Activated naive CD8-positive, alpha-beta T cell (primary cell): Measurements from ENCODE around the gene CSMD2.

Experiments
- H3K27ac Mint-ChIP-seq: one replicate; pipeline ENCODE4 v1.8.0; 2021; ENCODE audit warnings: mixed read lengths
- H3K27me3 Mint-ChIP-seq: one replicate; pipeline ENCODE4 v1.8.0; 2021; ENCODE audit warnings: mixed read lengths
- H3K36me3 Mint-ChIP-seq: one replicate; pipeline ENCODE4 v1.8.0; 2021; ENCODE audit warnings: mixed read lengths
- H3K4me1 Mint-ChIP-seq: one replicate; pipeline ENCODE4 v1.8.0; 2021; ENCODE audit warnings: low read depth, mixed read lengths
- H3K4me3 Mint-ChIP-seq: one replicate; pipeline ENCODE4 v1.8.0; 2021; ENCODE audit warnings: mild to moderate bottlenecking, mixed read lengths
- H3K9me3 Mint-ChIP-seq: one replicate; pipeline ENCODE4 v1.8.0; 2021; ENCODE audit warnings: low read depth, mixed read lengths

The CSMD2 gene

DNA sequence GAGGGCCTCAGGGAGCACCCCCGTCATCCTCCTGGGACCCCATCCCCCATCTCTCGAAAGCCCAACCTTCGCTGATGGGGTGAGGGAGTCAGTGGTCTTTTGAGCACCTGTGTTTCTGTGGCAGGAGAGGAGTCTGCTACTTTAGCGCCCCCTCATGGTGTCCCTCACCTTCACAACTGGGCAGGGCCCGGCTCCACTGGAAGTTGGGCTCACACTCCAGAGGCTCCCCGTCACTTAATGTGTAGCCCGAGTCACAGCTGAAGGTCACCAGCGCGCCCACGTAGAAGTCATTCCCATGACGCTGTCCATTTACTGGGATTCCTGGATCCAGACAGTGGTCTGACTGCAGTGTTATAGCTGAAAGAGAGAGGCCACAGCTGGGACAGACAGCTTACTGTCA, 440.7 kb downstream of the CSMD2 start:
- Mint-ChIP-seq H3K36me3 (no peaks in the 10 kb centered on the region), H3K27me3 (peaks cover 3% of the 10 kb centered on the region), H3K27ac (no peak overlapping the region), H3K4me1 (no peaks in the 10 kb centered on the region), H3K9me3 (no peaks in the 10 kb centered on the region), H3K4me3 (no peak overlapping the region)

DNA sequence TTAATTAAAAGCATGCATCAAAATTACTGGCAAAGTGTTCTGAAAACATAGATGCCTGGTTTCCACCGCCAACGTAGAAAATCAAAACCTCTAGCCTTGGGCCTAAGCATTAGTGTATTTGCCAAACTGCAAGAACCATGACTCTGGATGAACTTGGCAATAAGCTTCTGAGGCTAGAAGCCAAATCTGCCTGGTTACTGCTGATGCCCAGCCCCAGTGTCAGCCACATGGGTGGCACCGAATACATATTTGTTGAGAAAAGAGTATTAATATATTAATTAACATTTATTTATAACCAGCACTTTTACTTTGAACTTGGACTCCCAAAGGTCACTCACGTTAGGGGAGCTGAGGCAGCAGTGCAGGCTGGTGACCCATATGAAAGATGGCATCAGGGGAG, 441.8 kb downstream of the CSMD2 start:
- H3K27me3 Mint-ChIP-seq = peaks cover 3% of the 10 kb centered on the region
- no peak overlapping the region for H3K27ac Mint-ChIP-seq
- H3K36me3 Mint-ChIP-seq = no peaks in the 10 kb centered on the region
- no peaks in the 10 kb centered on the region for H3K9me3 Mint-ChIP-seq
- no peaks in the 10 kb centered on the region for H3K4me1 Mint-ChIP-seq
- H3K4me3 Mint-ChIP-seq = no peak overlapping the region

DNA sequence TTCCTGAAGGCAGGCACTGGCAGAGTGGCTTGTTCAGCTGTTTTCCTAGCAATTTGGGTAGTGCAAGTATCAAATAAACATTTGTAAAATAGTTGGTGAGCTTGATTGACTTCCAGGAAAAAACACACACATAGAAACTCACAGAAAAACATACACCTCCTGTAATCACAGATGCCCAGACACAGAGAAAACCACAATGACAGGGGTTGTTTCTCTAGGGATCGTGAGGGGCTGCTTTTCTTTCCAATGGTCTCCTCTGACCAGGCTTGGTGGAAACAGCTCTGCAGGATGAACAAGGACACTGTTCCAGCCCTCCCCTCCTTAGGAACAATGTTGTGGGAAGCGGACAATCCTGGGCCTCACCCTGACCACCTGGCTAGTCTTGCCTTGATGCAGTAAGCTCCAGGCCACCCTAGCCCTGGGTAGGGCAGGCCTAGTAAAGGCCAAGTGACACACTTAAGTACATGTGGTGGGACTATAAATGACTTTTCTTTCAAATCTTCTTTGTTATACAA, 443.7 kb downstream of the CSMD2 start:
- H3K27ac Mint-ChIP-seq = no peak overlapping the region
- no peaks in the 10 kb centered on the region for H3K4me1 Mint-ChIP-seq
- no peak overlapping the region for H3K4me3 Mint-ChIP-seq
- no peaks in the 10 kb centered on the region for H3K36me3 Mint-ChIP-seq
- H3K9me3 Mint-ChIP-seq = no peaks in the 10 kb centered on the region
- H3K27me3 Mint-ChIP-seq = peaks cover 3% of the 10 kb centered on the region

DNA sequence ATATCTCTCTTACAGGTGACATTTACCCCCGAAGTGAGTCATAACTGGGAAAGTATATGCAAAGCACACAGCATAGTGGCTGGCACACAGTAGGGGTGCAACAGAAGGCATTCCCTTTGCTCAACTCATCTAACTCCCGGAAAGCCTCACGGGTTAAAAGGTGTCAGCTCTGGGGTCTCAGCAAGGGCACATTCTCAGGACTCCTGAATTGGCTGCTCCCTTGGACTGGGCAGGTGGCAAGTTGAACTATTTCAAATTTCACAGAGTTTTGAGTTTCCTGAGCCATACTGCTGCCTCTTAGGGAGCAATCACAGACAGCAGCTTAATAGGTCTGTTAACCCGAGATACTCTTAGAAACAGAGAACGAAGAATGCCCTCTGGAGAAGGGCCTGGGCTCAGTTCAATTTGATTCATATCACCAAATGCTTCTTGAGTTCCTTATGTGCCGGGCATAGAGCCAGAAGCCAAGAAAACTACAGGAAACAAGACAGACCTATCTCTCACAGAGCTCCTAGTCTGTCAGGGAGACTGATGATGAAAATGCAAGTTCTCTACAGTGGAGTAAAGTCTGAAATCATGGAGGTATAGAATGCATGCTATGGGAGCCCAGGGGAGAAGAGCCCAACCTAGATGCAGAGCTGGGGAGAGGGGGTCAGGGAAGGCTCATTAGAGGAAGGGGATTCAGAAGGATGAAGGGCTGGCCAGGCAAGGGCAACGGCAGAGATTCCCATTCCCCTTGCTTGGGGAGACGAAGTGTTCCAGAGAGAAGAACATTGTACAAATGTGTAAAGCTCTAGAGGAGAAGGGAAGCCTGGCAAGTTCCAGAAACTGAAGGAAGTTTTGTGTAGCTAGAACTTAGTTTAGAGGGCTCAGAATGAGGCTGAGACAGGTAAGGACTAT, 445.0 kb downstream of the CSMD2 start:
- H3K36me3 Mint-ChIP-seq = no peaks in the 10 kb centered on the region
- H3K9me3 Mint-ChIP-seq = no peaks in the 10 kb centered on the region
- H3K4me3 Mint-ChIP-seq = no peak overlapping the region
- H3K4me1 Mint-ChIP-seq = no peaks in the 10 kb centered on the region
- H3K27me3 Mint-ChIP-seq = peaks cover 5% of the 10 kb centered on the region
- H3K27ac Mint-ChIP-seq = no peak overlapping the region

DNA sequence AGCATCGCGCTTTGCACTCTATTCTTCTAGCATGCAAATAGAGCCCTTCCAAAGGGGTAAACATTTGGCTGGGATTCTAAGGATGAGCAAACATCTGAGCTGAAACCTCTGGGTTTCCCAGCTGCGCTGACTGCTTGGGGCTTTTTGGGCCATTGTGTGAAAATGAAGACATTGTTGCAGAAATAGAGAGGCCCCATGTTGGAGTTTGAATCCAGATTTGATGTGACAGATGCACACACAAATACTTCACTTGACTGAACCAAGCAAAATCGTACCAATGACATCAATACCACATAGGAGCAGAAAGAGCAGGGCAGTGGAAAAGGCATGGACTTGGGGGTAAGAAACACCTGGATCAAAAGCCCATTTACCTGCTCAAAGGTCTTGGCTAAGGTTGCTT, 445.7 kb downstream of the CSMD2 start:
- no peaks in the 10 kb centered on the region for H3K4me1 Mint-ChIP-seq
- H3K36me3 Mint-ChIP-seq = no peaks in the 10 kb centered on the region
- H3K27me3 Mint-ChIP-seq = peaks cover 6% of the 10 kb centered on the region
- H3K27ac Mint-ChIP-seq = no peak overlapping the region
- H3K9me3 Mint-ChIP-seq = no peaks in the 10 kb centered on the region
- no peak overlapping the region for H3K4me3 Mint-ChIP-seq

DNA sequence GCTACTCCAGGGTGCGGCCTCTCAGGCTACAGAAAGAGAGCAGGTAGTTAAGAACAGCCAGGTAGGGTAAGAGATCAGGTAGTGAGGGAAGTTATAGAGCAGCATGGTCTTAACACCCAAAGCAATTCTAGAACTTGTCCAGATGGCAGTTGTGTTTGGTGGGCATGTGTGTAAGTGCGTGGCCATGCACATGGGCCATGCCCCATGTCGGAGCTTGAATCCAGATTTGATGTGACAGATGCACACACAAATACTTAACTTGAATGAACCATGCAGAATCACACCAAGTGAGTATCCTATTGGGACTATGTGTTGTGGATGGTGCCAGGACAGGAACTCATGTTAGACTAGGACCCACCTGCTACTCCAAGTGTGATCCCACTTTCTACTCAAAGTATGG, 446.8 kb downstream of the CSMD2 start:
- Mint-ChIP-seq H3K9me3 (no peaks in the 10 kb centered on the region), H3K4me3 (no peak overlapping the region), H3K27me3 (peaks cover 2% of the 10 kb centered on the region), H3K27ac (no peak overlapping the region), H3K36me3 (no peaks in the 10 kb centered on the region), H3K4me1 (no peaks in the 10 kb centered on the region)

DNA sequence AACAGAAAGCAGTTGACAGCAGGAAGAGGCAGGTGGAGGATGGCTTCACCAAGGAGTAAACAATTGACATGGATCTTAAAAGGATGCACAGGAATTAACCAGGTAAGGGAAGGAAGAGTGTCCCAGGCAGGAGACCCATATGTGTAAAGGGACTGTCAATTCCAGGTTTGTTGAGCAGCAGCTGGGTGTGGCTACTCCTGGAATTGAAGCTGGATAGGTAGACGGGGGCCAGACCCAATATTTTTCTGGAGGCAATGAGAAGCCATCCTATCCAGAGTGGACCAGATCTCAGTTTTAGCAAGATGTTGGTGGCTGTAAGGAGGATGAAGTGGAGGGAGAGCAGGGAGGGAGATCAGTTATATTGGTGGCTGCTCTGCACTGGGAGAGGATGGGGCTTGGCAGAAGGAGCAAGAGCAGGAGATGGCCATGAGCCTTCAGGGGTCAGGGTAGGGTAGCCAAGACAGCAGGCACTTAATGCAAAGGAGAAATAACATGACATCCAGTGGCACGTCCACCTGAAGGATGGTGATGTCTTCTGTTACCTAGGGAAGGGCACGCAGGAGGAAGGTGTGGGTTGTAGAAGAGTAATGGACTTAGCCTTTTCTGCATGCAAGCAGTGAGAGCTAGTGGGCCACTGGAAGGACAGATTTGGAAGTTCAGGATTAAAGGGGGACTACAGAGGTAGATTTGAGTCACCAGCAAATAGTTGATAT, 447.9 kb downstream of the CSMD2 start:
- Mint-ChIP-seq H3K4me3 (no peak overlapping the region), H3K27ac (no peak overlapping the region), H3K27me3 (peaks cover 5% of the 10 kb centered on the region), H3K9me3 (no peaks in the 10 kb centered on the region), H3K4me1 (no peaks in the 10 kb centered on the region), H3K36me3 (no peaks in the 10 kb centered on the region)

DNA sequence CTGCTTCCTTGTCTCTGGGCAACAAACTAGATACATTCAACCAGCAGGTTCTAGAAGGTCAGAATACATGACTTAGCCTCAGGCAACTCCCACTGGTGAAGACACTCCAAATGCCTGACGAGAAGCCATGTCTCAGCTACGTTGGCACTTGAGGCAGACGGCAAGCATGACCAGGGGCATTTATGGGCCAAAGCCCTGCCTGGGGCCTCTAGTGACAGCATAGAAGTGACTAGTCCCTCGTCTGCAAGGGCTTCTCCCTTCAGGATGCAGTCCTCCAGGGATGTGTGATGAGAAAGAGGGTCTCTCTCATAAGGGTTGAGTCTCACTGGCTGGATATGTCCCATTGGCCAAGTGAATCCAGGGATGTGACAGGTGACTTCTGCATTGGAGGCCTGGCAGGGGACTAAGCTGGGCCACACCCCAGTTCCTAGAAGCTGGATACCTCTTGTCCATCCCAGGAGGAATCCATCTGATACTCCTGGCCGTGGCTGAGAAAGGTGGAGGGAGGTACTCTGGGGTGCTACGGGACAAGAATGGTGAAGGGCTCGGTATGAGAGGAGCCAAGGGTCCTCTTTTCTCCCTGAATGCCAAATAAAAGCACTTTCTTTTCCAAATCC, 449.7 kb downstream of the CSMD2 start:
- Mint-ChIP-seq H3K27me3 (peaks cover 5% of the 10 kb centered on the region), H3K4me3 (no peak overlapping the region), H3K27ac (no peak overlapping the region), H3K9me3 (no peaks in the 10 kb centered on the region), H3K4me1 (no peaks in the 10 kb centered on the region), H3K36me3 (no peaks in the 10 kb centered on the region)

DNA sequence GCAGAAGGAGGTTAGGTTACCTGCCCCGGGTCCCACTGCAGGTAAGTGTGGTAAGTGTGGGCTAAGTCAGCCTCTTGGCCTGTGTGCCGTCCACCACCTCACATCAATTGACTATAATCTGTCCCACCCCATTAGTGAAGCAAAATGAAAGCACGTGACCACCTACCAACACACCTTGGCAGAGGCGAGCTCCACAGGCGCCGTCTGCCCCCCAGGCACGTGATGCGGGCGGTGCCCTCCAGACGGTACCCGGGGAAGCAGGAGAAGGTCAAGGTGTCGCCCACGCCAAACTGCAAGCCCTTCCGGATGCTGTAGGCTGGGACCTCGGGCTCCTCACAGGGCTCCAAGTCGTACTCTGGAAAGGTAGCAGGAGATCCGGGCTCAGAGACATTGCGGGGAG, 450.6 kb downstream of the CSMD2 start:
- H3K36me3 Mint-ChIP-seq = no peaks in the 10 kb centered on the region
- H3K9me3 Mint-ChIP-seq = no peaks in the 10 kb centered on the region
- H3K27me3 Mint-ChIP-seq = peaks cover 7% of the 10 kb centered on the region
- no peak overlapping the region for H3K4me3 Mint-ChIP-seq
- no peak overlapping the region for H3K27ac Mint-ChIP-seq
- no peaks in the 10 kb centered on the region for H3K4me1 Mint-ChIP-seq

DNA sequence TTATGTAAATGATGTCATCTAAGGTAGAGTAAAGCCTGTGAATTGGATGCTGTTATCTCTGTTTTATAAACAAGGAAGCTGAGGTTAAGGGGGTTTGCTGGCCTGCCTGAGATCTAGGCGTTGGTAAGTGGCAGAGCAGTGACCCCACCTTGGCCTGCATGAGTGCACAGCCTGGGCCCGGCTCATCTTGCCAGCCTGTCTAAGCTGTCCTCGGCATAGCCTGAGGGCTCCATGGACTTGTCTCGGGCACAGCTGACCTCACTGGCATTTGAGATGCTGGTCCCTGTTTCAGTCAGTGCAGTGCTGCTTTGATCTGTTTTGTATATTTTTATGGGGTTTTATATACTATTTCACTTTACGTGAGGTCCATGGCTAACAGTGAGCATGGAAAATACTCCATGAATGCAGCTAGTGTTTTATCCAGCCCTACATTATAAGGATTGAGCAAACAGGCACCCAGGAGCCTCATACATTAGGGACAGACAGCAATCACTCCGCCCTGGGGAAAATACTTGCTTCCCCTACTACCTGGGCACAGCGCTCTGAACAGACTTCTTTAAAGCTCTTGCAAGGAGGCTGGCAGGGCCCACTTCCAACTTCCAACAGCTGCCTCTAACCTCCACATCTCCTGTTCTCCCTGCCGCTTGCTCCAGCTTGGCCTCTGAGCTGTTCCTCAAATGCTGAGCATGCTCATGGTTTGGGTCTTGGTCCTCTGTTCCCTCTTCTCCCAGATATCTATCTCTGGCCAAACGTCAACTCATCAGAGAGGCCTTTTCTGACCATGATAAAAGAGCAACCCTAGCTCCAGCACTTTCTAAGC, 451.8 kb downstream of the CSMD2 start:
- Mint-ChIP-seq H3K4me3 (no peak overlapping the region), H3K9me3 (no peaks in the 10 kb centered on the region)

DNA sequence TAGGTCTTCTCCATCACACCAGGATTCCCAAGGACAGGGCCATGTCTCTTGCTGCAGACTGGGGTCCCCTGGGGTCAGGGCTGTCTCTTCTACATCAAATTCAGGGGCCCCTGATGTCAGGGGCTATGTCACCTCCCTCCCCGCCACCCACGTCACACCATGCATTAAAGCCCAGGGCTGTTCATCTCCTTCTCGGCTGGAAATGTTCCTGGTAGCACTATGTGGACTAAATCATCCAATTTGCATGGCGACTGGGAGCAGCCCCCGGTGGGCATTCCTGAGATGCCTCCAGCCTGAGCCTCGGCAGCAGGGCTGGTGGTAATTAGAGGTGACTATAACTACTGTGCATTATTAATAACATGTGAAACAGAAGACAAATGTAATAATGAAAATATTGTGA, 452.8 kb downstream of the CSMD2 start:
- no peaks in the 10 kb centered on the region for H3K36me3 Mint-ChIP-seq

More for the DNA sequence above, 451.8 kb downstream of the CSMD2 start:
- Mint-ChIP-seq H3K27ac (no peak overlapping the region), H3K4me1 (no peaks in the 10 kb centered on the region), H3K27me3 (peaks cover 11% of the 10 kb centered on the region), H3K36me3 (no peaks in the 10 kb centered on the region)

DNA sequence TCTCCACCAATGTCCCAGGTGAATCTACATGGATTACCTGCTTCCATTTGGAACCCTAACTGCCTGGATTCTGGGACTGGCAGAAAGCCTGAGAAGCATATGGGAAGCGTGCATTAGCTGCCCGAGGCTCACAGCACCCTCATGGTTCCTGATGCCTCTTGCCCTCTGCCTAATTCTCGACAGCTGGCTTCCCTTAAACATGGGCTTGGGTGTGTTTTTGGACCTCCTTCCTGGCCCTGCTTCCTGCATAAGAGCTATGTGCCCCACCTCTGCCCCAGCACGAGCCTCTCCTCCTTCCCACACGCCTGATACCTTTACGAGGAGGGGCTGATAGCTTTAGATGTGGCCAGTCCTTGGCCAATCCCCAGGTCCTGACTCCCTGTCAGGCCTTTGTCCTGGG, 453.5 kb downstream of the CSMD2 start:
- Mint-ChIP-seq H3K9me3 (no peaks in the 10 kb centered on the region), H3K27ac (no peak overlapping the region), H3K4me1 (no peaks in the 10 kb centered on the region), H3K27me3 (peaks cover 19% of the 10 kb centered on the region), H3K4me3 (no peak overlapping the region), H3K36me3 (no peaks in the 10 kb centered on the region)

More for the DNA sequence above, 452.8 kb downstream of the CSMD2 start:
- H3K4me1 Mint-ChIP-seq = no peaks in the 10 kb centered on the region
- H3K4me3 Mint-ChIP-seq = no peak overlapping the region
- H3K9me3 Mint-ChIP-seq = no peaks in the 10 kb centered on the region
- H3K27ac Mint-ChIP-seq = no peak overlapping the region
- H3K27me3 Mint-ChIP-seq = peaks cover 17% of the 10 kb centered on the region

DNA sequence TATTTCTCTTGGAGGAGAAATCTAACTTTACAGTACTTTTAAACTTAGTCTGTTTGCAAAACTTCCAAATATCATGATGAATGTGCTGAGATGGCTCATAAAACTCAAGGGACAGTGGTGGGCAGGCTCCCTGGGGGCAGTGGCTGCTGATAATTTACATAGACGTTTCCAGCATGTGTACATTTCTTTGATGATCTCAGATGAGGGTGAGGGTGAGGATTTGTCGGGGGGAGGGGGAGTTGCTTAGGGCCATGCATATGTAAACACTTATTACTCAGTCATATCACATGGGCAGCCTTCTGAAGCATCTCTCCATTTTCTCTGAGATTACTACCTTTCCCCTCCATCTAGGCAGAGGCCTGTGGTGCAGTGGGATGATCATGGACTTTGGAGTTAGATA, 454.1 kb downstream of the CSMD2 start:
- Mint-ChIP-seq H3K4me1 (no peaks in the 10 kb centered on the region), H3K27me3 (peaks cover 21% of the 10 kb centered on the region), H3K4me3 (no peak overlapping the region), H3K27ac (no peak overlapping the region), H3K36me3 (no peaks in the 10 kb centered on the region), H3K9me3 (no peaks in the 10 kb centered on the region)
